Measurements from ENCODE around the gene RTP2. TPM values are rescaled to one million over a fixed set of nuclear protein-coding genes. Genes with fewer than 3 reads are reported as not detected.

RTP2 gene
- total and polyA plus RNA-seq, 9 of the 15 experiments (the other 6 are each of a cell fraction or from before 2014, with no cell fraction given): not detected

- TF ChIP-seq ZBTB43 (CRISPR knock-in tag; IDR thresholded peaks at IDR 0.05) (no peak), NR0B1 (IDR thresholded peaks at IDR 0.05; ENCODE audit: partially characterized antibody) (no peak), E4F1 (CRISPR knock-in tag; IDR thresholded peaks at IDR 0.05; ENCODE audit: borderline replicate concordance) (no peak), HMG20B (CRISPR knock-in tag; IDR thresholded peaks at IDR 0.05) (no peak), ZNF431 (CRISPR knock-in tag; IDR thresholded peaks at IDR 0.05) (no peak), UBTF (IDR thresholded peaks at IDR 0.05; ENCODE audit: borderline replicate concordance in 1 of 2, low read depth in 2 of 2, low read length in 2 of 2) (no peak), RBM22 (IDR thresholded peaks at IDR 0.05; ENCODE audit: low read depth, low read length, poor library complexity, severe bottlenecking) (peak; percentile 51), PRDM10 (IDR thresholded peaks at IDR 0.05; ENCODE audit: partially characterized antibody) (peak; percentile 45), ZBTB8A (IDR thresholded peaks at IDR 0.05; ENCODE audit: partially characterized antibody) (no peak), ZBTB7A (IDR thresholded peaks at IDR 0.05; ENCODE audit: borderline replicate concordance, control insufficient read depth, low read depth, low read length) (peak; percentile 43; the same call in 1 of the 2 replicates), MAFG (tag; conservative IDR thresholded peaks at IDR 0.05) (no peak), MED1 (CRISPR knock-in tag; IDR thresholded peaks at IDR 0.05; ENCODE audit: borderline replicate concordance) (no peak)
These were observed 41.1 kb upstream of the RTP2 start (continued) for GRCh38 chr3:187743195-187744141.

All from K562 (cell line).